HCT116 (cell line): Measurements from ENCODE around the gene MAU2. TPM values are rescaled to one million over a fixed set of nuclear protein-coding genes. Genes with fewer than 3 reads are reported as not detected.

Source experiments
- ATAC-seq: fragments of 200-7000 bp; cut with Tn5 transposase; 2 replicates; pipeline ENCODE4 v1.9.1; 2020; ENCODE audit warnings: mild to moderate bottlenecking, moderate library complexity
- BruUV-seq: library from RNA; stranded (reverse); fragments of 400-500 nt; replicated peaks from 2 replicates; lab custom pipeline; 2021; lab: Mats Ljungman, UMichigan
- CTCF ChIA-PET: fragments of 300-600 bp; sonication (Branson Sonifier 250); formaldehyde crosslinking; loops from one replicate; lab custom pipeline; 2021; ENCODE audit warnings: antibody characterized with exemption; lab: Charles Lee
- POLR2A ChIA-PET: fragments of 300-600, 350-600 bp; sonication (Branson Sonifier 250); formaldehyde crosslinking; loops from one replicate; lab custom pipeline; 2021; ENCODE audit warnings: antibody characterized with exemption; lab: Charles Lee
- RAD21 ChIA-PET, 2 experiments: fragments of 300-600 bp; sonication (Branson Sonifier 250); formaldehyde crosslinking; loops; one replicate each; lab custom pipeline; 2023; ENCODE audit warnings: low total read pairs in 2 of 2; ENCODE audit not compliant: uncharacterized antibody in 2 of 2, unreplicated experiment in 2 of 2, low non-redundant PET in 1 of 2; lab: Charles Lee
- DNase-seq: peaks from one replicate; pipeline ENCODE4 v3.0.0-alpha.2; 2010; ENCODE audit warnings: low read depth, low spot score
- H2AFZ ChIP-seq: fragments of 200-600 bp; shearing (Covaris generic), sonication (generic); 2 replicates; pipeline ENCODE4 v1.6.1; 2017; ENCODE audit warnings: low read depth, mixed run types, mixed read lengths, antibody characterized with exemption, low read length; ENCODE audit not compliant: poor library complexity, severe bottlenecking
- H3K27ac ChIP-seq: 2 replicates; pipeline ENCODE4 v1.5.1; 2012; ENCODE audit warnings: low read depth, low read length
- H3K27me3 ChIP-seq: fragments of 200-600 bp; sonication (generic); 2 replicates; pipeline ENCODE4 v1.6.1; 2016; ENCODE audit warnings: mixed run types, low read length, mixed read lengths; ENCODE audit not compliant: insufficient read depth
- H3K36me3 ChIP-seq, 2 experiments: fragments of 200-500 bp in 1 of 2; fragments of 200-600 bp in 1 of 2; sonication (Bioruptor generic) in 1 of 2; sonication (generic) in 1 of 2; 2 replicates each; pipeline versions ENCODE4 v1.5.1 to v1.6.1; 2014 to 2016; ENCODE audit warnings: low read length in 2 of 2, inconsistent platforms in 1 of 2, mixed read lengths in 1 of 2, mixed run types in 1 of 2; ENCODE audit not compliant: insufficient read depth in 2 of 2, control insufficient read depth in 1 of 2
- H3K4me1 ChIP-seq, 2 experiments: fragments of 200-600 bp in 1 of 2; sonication (generic) in 1 of 2; 2 replicates each; pipeline versions ENCODE4 v1.5.1 to v1.6.1; 2012 to 2017; ENCODE audit warnings: low read length in 2 of 2, inconsistent platforms in 1 of 2, mild to moderate bottlenecking in 1 of 2, mixed read lengths in 1 of 2, mixed run types in 1 of 2, moderate library complexity in 1 of 2; ENCODE audit not compliant: insufficient read depth in 2 of 2, control insufficient read depth in 1 of 2
- H3K4me2 ChIP-seq: fragments of 200-600 bp; sonication (generic); 2 replicates; pipeline ENCODE4 v1.6.1; 2017; ENCODE audit warnings: mixed run types, low read length, mixed read lengths
- H3K4me3 ChIP-seq, 2 experiments: fragments of 200-600 bp in 1 of 2; sonication (generic) in 1 of 2; replicated peaks in 1 of 2; 2 replicates each; pipeline ENCODE4 v1.5.1; 2011 to 2016; ENCODE audit warnings: low read length in 2 of 2, control low read depth in 1 of 2, low read depth in 1 of 2, mild to moderate bottlenecking in 1 of 2, mixed read lengths in 1 of 2, mixed run types in 1 of 2
- H3K79me2 ChIP-seq: fragments of 200-600 bp; sonication (generic); 2 replicates; pipeline ENCODE4 v1.6.1; 2017; ENCODE audit warnings: mild to moderate bottlenecking, mixed run types, low read length, moderate library complexity, mixed read lengths; ENCODE audit not compliant: insufficient read depth
- H3K9ac ChIP-seq: fragments of 200-600 bp; sonication (generic); 2 replicates; pipeline ENCODE4 v1.6.1; 2016; ENCODE audit warnings: low read length, mixed read lengths
- H3K9me2 ChIP-seq: fragments of 200-600 bp; sonication (generic), shearing (Covaris generic); 2 replicates; pipeline ENCODE4 v1.6.1; 2017; ENCODE audit warnings: mixed run types, mild to moderate bottlenecking, moderate library complexity; ENCODE audit not compliant: insufficient read depth
- H3K9me3 ChIP-seq, 2 experiments: fragments of 200-500 bp in 1 of 2; fragments of 200-600 bp in 1 of 2; sonication (Bioruptor generic) in 1 of 2; sonication (generic) in 1 of 2; 2 replicates each; pipeline ENCODE4 v1.6.1; 2014 to 2017; ENCODE audit warnings: low read length in 2 of 2, mixed read lengths in 2 of 2, inconsistent platforms in 1 of 2, low read depth in 1 of 2, mild to moderate bottlenecking in 1 of 2, mixed run types in 1 of 2, moderate library complexity in 1 of 2; ENCODE audit not compliant: control insufficient read depth in 1 of 2, insufficient read depth in 1 of 2
- H4K20me1 ChIP-seq: fragments of 200-600 bp; sonication (generic), shearing (Covaris generic); 2 replicates; pipeline ENCODE4 v1.6.1; 2017; ENCODE audit warnings: mixed run types, mild to moderate bottlenecking, moderate library complexity; ENCODE audit not compliant: insufficient read depth
- CBX3 ChIP-seq: IDR thresholded peaks from 2 replicates; pipeline ENCODE4 v1.6.1; 2012; ENCODE audit warnings: low read depth
- REST ChIP-seq: IDR thresholded peaks from 2 replicates; pipeline ENCODE4 v1.6.1; 2012; ENCODE audit warnings: low read depth
- SIN3A ChIP-seq: IDR thresholded peaks from 2 replicates; pipeline ENCODE4 v1.6.1; 2012; ENCODE audit warnings: low read depth
- SP1 ChIP-seq: IDR thresholded peaks from 2 replicates; pipeline ENCODE4 v1.6.1; 2012; ENCODE audit warnings: low read depth
- YY1 ChIP-seq: IDR thresholded peaks from 2 replicates; pipeline ENCODE4 v1.6.1; 2011; ENCODE audit warnings: low read length, low read depth, moderate library complexity, mild to moderate bottlenecking; ENCODE audit not compliant: insufficient replicate concordance; ENCODE audit errors: extremely low read depth
- ZBTB33 ChIP-seq: IDR thresholded peaks from 2 replicates; pipeline ENCODE4 v1.6.1; 2011; ENCODE audit warnings: mild to moderate bottlenecking, low read length, moderate library complexity; ENCODE audit not compliant: insufficient replicate concordance; ENCODE audit errors: extremely low read depth
- intact Hi-C: fragments of 100-400 bp; cut with micrococcal nuclease; formaldehyde crosslinking; loops from 2 replicates; pipeline ENCODE4 v1.10.0; 2022
- total RNA-seq: library from RNA; stranded (reverse); gene quantifications from one replicate; pipeline ENCODE4 v1.2.1, GENCODE V29; 2021; ENCODE audit not compliant: unreplicated experiment

The MAU2 gene
- total RNA-seq, 1 experiment from 2014 or later = 36.2 TPM

- H2AFZ ChIP-seq = no peak overlapping the region
- DNase-seq (no peak), ATAC-seq (no peak)
- H3K9ac ChIP-seq = no peak overlapping the region
- H4K20me1 ChIP-seq = no peaks in the 10 kb centered on the region
- no peak overlapping the region for H3K27ac ChIP-seq
- RAD21 ChIA-PET = no interaction called here
- H3K79me2 ChIP-seq = no peaks in the 10 kb centered on the region
- no peaks in the 10 kb centered on the region for H3K9me2 ChIP-seq
- H3K4me2 ChIP-seq = no peak overlapping the region
- POLR2A ChIA-PET = no interaction called here
- peaks cover 32 to 37% of the 10 kb centered on the region in 2 experiments for H3K36me3 ChIP-seq
- H3K4me1 ChIP-seq = no peaks in the 10 kb centered on the region
- CTCF ChIA-PET = no interaction called here
- no TSS peak for BruUV-seq
- no peak overlapping the region for H3K4me3 ChIP-seq
- no peaks in the 10 kb centered on the region for H3K9me3 ChIP-seq
- intact Hi-C loops = no loop called here
- no peak for TF ChIP-seq ZBTB33
- no peak for TF ChIP-seq REST
- no peaks in the 10 kb centered on the region for H3K27me3 ChIP-seq
Measured at GRCh38 chr19:19305066-19305465, 15.6 kb upstream of the MAU2 start.

- ATAC-seq (no peak), DNase-seq (no peak)
- Histone ChIP-seq H3K27ac (no peak overlapping the region), H3K4me2 (no peak overlapping the region), H3K9me3 (no peaks in the 10 kb centered on the region), H3K4me3 (no peak overlapping the region), H3K4me1 (no peaks in the 10 kb centered on the region), H3K36me3 (peaks cover 35 to 38% of the 10 kb centered on the region in 2 experiments), H2AFZ (no peak overlapping the region), H3K9me2 (no peaks in the 10 kb centered on the region), H3K79me2 (no peaks in the 10 kb centered on the region), H3K27me3 (no peaks in the 10 kb centered on the region), H3K9ac (no peak overlapping the region), H4K20me1 (no peaks in the 10 kb centered on the region)
- ChIA-PET RAD21 (no interaction called here), POLR2A (no interaction called here), CTCF (no interaction called here)
- intact Hi-C loops = no loop called here
- no peak for TF ChIP-seq SIN3A
- TF ChIP-seq CBX3 = no peak
- no peak for TF ChIP-seq YY1
- TF ChIP-seq SP1 = no peak
- BruUV-seq = no TSS peak
Measured at GRCh38 chr19:19305696-19306095, 14.9 kb upstream of the MAU2 start.
